Hematopoietic multipotent progenitor cell treated with erythropoietin and hydrocortisone succinate and interleukin-3 and kit ligand, for 6 days (in vitro differentiated cells): ENCODE results near the gene AAK1.
"Not testable (repeated sequence)": the region's sequence is repeated elsewhere in the genome, so short reads cannot be mapped to it uniquely, and the experiment has no call there.

Experiments used
- DNase-seq: peaks from one replicate; pipeline ENCODE4 v3.0.0-alpha.2; 2015

Gene AAK1

GRCh38 chr2:69659349-69659748 lies 15.8 kb upstream of the AAK1 start:
- no peak for DNase-seq

DNA sequence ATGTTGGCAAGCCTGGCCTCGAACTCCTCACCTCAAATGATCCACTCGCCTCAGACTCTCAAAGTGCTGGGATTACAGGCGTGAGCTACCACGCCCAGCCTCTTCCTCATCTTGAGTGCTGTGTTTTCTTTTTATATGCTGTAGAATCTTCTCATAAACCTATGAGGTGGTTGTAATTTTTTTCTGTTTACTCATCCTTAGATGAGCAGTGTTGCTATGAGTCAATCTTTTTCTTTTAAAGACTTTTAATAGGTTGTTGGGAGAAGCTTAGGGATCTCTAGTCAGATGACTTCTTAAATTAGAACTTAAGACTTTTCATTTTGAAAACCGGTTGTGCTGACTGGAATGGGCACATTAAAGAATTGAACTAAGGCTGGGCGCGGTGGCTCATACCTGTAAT lies 8.7 kb upstream of the AAK1 start:
- no peak for DNase-seq

DNA sequence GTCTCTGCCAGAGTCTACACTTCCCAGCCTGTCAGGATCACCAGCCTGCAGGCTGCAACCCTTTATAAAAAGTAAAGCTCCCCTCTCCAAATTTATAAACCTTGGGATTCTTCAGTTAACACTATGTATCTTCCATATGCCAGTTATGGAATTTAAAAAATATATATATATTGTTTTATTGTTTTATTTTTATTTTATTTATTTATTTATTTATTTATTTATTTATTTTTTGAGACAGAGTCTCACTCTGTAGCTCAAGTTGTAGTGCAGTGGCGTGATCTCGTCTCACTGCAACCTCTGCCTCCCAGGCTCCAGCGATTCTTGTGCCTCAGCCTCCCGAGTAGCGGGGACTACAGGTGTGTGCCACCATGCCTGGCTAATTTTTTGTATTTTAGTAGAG lies 3.7 kb upstream of the AAK1 start:
- DNase-seq, result not testable (repeated sequence)

GRCh38 chr2:69646714-69647113 lies 3.2 kb upstream of the AAK1 start:
- no peak for DNase-seq

- peak; percentile 33 for DNase-seq
Observed at GRCh38 chr2:69645921-69646320, 2.4 kb upstream of the AAK1 start.

DNA sequence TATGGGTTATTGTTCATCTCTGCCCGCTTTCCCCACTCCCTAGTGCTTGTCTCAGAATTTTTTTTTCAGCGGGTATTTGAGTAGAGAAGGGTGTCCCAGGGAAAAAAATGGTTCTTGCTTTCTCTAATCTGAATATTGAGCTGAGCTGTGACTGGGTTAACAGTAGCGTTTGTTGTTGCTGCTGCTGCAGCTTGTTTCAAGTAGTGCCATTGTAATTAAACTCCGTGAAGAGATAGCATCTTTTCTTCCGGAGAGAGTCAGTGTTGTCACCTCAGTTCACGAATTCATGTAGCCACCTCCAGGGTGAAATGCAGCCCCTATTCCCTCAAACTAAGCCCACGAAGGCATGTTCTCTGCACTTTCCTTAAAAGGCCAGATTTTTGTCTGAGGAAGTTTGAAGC lies 1.5 kb upstream of the AAK1 start:
- DNase-seq, result peak; percentile 66

- no peak for DNase-seq
Observed at GRCh38 chr2:69644506-69644979, 1.0 kb upstream of the AAK1 start.

- peak; percentile 68 for DNase-seq
Observed at GRCh38 chr2:69642709-69643601, 584 bp downstream of the AAK1 start.

GRCh38 chr2:69641887-69642708 lies 1.4 kb downstream of the AAK1 start:
- no peak for DNase-seq

GRCh38 chr2:69641471-69641870 lies 2.1 kb downstream of the AAK1 start:
- DNase-seq, result no peak

GRCh38 chr2:69639266-69639665 lies 4.3 kb downstream of the AAK1 start:
- no peak for DNase-seq

GRCh38 chr2:69638630-69639029 lies 4.9 kb downstream of the AAK1 start:
- DNase-seq, result no peak

- DNase-seq, result no peak
Observed at GRCh38 chr2:69637923-69638322, 5.6 kb downstream of the AAK1 start.

DNA sequence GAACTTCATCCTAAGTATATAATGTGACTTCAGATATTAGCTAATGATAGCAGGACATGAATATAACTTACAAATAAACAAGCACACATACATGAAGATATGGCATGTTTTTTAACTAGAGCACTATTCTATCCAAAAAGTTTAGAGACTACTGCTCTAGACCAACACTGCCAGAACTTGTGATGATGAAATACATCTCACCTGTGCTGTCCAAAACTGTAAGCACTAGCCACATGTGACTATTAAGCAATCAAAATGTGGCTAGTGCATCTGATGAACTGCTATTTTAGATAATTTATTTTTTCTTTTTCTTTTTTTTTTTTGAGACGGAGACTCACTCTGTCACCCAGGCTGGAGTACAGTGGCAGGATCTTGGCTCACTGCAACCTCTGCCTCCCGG lies 7.1 kb downstream of the AAK1 start:
- DNase-seq, result no peak

- DNase-seq, result no peak
Observed at GRCh38 chr2:69635432-69635831, 8.1 kb downstream of the AAK1 start.

DNA sequence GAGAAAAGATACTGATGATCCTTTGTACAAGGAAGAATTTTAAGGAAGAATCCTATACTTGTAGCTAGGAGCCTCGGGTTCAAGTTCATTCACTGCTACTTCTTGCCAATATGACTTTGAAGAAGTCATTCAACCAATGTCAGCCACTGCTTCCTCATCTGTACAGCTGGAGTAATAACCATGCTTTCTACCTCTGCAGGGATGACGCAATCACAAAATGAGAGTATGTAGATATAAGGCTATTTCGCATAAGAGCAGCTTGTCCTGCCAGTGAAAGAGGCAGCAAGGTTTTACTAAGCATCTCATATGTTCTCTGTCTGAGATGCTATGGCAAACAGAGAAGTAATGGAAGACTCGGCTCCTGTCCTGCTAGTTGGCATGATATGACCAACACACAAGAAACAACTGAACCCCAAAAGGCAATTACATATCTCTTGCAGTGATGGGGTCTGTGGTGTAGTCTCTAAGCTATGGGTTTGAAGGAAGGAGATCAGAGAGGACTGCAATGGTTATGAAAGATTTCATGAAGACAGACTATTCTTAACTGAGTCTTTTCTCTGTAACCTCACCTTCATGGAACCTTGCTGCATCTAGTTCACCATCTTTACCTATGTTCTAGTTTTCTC lies 9.2 kb downstream of the AAK1 start:
- peak; percentile 76 for DNase-seq

- DNase-seq, result no peak
Observed at GRCh38 chr2:69631402-69631801, 12.1 kb downstream of the AAK1 start.

DNA sequence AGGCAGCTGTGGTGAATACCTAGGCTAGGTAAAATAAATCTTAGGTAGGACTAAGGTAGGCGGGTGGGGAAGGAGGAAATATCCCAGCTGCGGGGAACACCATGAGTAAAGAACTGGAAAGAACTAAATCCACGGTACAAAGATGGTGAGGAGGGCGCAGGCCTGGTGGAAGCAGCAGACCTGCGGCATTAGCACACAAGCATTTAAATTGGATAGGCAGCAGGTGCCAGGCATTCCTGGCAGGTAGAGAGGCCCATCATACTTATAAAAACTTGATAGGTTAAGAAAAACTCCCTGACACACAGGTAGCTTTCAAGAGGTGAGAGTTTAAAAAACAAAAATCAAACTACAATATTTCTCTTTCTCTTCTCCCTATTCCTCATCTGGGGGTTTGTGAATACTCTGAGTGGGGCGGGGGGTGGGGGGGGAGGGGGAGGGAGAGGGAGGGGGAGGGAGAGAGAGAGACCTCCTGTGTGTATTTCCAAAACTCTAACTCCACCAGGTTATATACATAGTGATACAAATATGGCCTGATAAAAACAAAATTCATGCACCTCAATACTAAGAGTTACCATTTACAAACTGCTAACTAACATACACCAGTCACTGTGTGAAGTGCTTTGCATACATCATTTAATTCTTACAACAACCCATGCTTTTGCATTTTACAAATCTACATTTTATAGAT lies 13.5 kb downstream of the AAK1 start:
- DNase-seq, result no peak

DNA sequence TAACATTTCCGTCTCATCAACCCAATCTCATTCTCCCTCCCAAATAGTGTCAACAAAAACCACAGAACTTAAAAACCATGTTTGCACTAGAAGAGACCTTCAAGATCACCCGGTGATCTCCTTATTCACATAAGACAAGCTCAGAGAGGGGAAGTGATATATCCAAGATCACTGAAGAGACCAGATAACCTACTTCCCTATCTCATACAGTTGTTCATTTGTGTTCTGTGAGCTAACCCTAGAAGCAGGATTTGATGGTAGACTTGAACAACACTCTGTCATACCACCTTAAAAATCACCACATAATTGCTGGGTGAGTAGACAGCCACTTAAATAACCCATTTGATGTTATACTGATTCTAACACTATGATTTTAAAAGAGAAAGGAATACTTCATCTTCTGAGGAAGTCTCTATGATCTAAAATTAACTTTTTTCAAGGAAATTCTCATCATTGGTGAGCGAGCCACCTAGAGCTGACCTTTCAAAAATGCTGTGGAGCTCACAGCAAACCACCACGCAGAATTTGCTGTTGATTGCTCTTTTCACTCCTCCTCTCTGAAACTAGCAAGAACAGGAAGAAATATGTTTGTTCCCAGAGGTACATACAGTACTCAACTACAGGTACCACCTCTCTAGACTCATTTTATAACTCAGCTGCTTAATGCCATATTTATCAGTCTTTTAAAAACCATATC lies 15.1 kb downstream of the AAK1 start:
- DNase-seq, result peak; percentile 65

DNA sequence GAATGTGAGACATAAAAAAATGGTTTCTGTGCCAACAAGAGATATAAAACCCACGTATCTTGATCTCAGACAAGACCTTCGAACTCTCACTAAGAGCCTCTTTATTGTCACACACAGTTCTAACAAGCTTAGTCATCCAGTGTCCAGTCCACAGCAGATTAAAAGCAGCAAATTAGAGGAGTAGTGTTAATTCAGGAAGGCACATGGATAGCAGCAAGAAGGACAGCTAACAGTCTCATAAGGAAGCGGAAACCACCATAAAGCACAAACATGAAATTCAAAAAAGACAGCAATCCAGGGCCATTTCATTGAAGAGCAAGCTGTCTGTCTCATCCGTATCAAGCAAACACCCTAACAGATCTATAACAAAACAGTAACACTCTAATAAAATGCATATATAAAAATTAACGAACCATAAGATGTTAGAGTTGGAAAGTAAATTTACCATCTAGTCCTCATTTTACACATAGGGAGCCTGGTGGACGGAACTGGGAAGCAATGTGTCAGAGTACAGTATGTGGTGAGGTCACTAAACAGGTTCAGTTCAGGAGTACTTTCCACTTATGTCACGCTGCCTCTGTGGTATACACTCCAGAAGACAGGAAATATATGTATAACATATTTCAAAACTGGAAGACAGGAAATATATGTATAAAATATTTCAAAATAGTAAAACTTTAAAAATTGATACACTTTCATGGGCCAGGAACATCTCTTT lies 18.3 kb downstream of the AAK1 start:
- peak; percentile 75 for DNase-seq

GRCh38 chr2:69624611-69625010 lies 18.9 kb downstream of the AAK1 start:
- DNase-seq, result no peak
